ENCODE results near the gene POLR2H. TPM values are rescaled to one million over a fixed set of nuclear protein-coding genes. Genes with fewer than 3 reads are reported as not detected.

POLR2H gene
- total and polyA plus RNA-seq, 4 donors, result 46.4 to 139 (median 82.4) TPM

DNA sequence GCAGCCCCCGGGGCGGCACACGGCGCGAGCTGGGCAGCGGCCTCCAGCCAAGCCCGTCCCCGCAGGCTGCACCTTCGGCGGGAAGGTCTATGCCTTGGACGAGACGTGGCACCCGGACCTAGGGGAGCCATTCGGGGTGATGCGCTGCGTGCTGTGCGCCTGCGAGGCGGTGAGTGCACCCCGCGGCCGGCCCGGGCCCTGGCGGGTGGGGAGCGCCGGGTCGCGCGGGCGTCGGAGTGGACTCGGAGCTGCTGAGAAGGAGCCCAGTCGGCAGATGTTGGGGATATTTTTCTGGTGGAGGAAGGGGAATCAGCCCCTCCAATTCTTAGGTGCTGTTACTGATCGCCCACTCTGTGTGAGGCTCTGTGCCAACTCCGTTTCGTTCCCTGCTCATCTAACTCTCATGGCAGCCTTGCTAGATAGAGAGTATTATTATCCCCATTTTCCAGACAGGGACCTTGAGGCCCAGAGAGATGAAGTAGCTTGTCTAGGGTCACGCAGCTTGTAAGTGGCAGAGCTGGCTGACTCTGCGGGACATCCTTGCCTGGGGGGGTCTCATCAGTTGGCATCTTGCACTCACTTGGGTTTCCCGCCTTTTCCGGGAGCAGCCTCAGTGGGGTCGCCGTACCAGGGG, 19.2 kb downstream of the POLR2H start:
- H3K27ac ChIP-seq (ENCODE audit: low read depth in 1 of 2, low read length in 1 of 2), result no peak overlapping the region
- H3K4me3 ChIP-seq, result peak overlapping the region; percentile 25
- TF ChIP-seq, protein P1, sequence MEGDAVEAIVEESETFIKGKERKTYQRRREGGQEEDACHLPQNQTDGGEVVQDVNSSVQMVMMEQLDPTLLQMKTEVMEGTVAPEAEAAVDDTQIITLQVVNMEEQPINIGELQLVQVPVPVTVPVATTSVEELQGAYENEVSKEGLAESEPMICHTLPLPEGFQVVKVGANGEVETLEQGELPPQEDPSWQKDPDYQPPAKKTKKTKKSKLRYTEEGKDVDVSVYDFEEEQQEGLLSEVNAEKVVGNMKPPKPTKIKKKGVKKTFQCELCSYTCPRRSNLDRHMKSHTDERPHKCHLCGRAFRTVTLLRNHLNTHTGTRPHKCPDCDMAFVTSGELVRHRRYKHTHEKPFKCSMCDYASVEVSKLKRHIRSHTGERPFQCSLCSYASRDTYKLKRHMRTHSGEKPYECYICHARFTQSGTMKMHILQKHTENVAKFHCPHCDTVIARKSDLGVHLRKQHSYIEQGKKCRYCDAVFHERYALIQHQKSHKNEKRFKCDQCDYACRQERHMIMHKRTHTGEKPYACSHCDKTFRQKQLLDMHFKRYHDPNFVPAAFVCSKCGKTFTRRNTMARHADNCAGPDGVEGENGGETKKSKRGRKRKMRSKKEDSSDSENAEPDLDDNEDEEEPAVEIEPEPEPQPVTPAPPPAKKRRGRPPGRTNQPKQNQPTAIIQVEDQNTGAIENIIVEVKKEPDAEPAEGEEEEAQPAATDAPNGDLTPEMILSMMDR (IDR thresholded peaks at IDR 0.05; ENCODE audit: control extremely low read depth, extremely low read depth), result no peak
- no peak for ATAC-seq (ENCODE audit: insufficient read depth, low FRiP score)
- DNase-seq, result no peak
- peaks cover 0 to 37% (median 2%) of the 10 kb centered on the region in 5 donors for H3K4me1 ChIP-seq (ENCODE audit: control insufficient read depth in 5 of 5, insufficient read depth in 5 of 5, low read length in 5 of 5)
- H3K9ac ChIP-seq (ENCODE audit: insufficient read depth in 1 of 2, low read length in 2 of 2), result peak overlapping the region in 1 of 2 donors; percentile 49
- WGBS, 2 donors, result 2% methylated on average over 39 to 42 of the region's 42 CpGs
- H3K9me3 ChIP-seq (ENCODE audit: control insufficient read depth in 4 of 4, insufficient read depth in 3 of 4, low read length in 3 of 4), result peaks cover 0 to 5% (median 0%) of the 10 kb centered on the region in 4 donors
- H3K27me3 ChIP-seq (ENCODE audit: control insufficient read depth in 3 of 3, insufficient read depth in 3 of 3, low read length in 2 of 3), result peaks cover 0 to 19% (median 5%) of the 10 kb centered on the region in 3 donors
- no peaks in the 10 kb centered on the region for H3K36me3 ChIP-seq (ENCODE audit: control insufficient read depth in 4 of 4, insufficient read depth in 4 of 4, low read length in 4 of 4)

DNA sequence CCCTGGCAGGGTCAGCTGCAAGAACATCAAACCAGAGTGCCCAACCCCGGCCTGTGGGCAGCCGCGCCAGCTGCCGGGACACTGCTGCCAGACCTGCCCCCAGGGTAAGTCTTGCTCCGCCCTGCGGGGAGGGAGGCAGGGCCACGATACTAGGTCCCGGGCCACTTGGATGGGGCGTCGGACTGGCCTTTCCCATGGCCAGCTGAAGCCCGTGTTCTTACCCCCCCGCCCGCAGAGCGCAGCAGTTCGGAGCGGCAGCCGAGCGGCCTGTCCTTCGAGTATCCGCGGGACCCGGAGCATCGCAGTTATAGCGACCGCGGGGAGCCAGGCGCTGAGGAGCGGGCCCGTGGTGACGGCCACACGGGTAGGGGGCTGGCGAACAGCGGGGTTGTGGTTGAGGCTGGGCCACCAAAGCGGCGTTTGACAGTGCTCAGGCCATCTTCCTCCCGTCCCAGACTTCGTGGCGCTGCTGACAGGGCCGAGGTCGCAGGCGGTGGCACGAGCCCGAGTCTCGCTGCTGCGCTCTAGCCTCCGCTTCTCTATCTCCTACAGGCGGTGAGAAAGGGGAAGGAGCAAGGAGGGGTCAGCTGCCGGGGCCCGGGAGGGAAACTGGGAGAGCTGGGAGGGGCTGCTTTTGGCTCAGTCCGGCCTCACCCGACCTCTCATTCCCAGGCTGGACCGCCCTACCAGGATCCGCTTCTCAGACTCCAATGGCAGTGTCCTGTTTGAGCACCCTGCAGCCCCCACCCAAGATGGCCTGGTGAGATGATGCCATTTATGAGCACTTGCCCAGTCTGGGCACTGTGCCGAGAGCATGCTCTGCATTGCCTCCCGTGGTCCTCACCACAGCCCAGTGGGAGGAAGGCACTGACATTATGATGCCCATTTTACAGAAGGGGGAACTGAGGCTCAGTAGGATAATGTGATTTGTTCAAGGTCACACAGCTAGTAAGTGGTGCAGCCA, 20.0 kb downstream of the POLR2H start:
- H3K36me3 ChIP-seq (ENCODE audit: control insufficient read depth in 4 of 4, insufficient read depth in 4 of 4, low read length in 4 of 4), result no peaks in the 10 kb centered on the region
- no peak for ATAC-seq (ENCODE audit: insufficient read depth, low FRiP score)
- H3K9ac ChIP-seq (ENCODE audit: insufficient read depth in 1 of 2, low read length in 2 of 2), result no peak overlapping the region
- peak; percentile 46 to 68 (median 53) for DNase-seq
- H3K4me3 ChIP-seq, result no peak overlapping the region
- H3K4me1 ChIP-seq (ENCODE audit: control insufficient read depth in 5 of 5, insufficient read depth in 5 of 5, low read length in 5 of 5), result peaks cover 0 to 37% (median 2%) of the 10 kb centered on the region in 5 donors
- H3K27ac ChIP-seq (ENCODE audit: low read depth in 1 of 2, low read length in 1 of 2), result no peak overlapping the region
- 8 to 9% methylated on average over 44 to 55 of the region's 55 CpGs for WGBS, 2 donors
- H3K9me3 ChIP-seq (ENCODE audit: control insufficient read depth in 4 of 4, insufficient read depth in 3 of 4, low read length in 3 of 4), result peaks cover 0 to 5% (median 0%) of the 10 kb centered on the region in 4 donors
- H3K27me3 ChIP-seq (ENCODE audit: control insufficient read depth in 3 of 3, insufficient read depth in 3 of 3, low read length in 2 of 3), result peaks cover 3 to 19% (median 5%) of the 10 kb centered on the region in 3 donors
- TF ChIP-seq, protein P1 (IDR thresholded peaks at IDR 0.05; ENCODE audit: control extremely low read depth, extremely low read depth), result no peak

DNA sequence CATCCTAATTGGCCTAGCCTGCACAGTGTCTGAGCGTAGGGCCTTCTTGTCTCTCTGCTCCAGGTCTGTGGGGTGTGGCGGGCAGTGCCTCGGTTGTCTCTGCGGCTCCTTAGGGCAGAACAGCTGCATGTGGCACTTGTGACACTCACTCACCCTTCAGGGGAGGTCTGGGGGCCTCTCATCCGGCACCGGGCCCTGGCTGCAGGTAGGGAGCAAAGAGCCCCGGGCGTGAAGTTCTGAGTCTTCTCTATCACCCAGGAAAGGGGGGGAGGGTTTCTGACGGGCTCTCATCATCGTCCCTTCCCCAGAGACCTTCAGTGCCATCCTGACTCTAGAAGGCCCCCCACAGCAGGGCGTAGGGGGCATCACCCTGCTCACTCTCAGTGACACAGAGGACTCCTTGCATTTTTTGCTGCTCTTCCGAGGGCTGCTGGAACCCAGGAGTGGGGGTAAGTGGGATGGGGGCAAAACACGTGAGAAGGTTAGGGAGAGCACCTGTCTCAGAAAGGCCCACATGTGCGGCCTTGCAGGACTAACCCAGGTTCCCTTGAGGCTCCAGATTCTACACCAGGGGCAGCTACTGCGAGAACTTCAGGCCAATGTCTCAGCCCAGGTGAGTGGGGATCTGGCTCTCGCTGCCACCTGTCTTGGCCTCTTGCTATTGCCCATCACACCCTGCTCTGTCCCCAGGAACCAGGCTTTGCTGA, 21.0 kb downstream of the POLR2H start:
- Histone ChIP-seq H3K27me3 (ENCODE audit: control insufficient read depth in 3 of 3, insufficient read depth in 3 of 3, low read length in 2 of 3) (peaks cover 3 to 19% (median 5%) of the 10 kb centered on the region in 3 donors), H3K4me3 (no peak overlapping the region), H3K36me3 (ENCODE audit: control insufficient read depth in 4 of 4, insufficient read depth in 4 of 4, low read length in 4 of 4) (no peaks in the 10 kb centered on the region), H3K9me3 (ENCODE audit: control insufficient read depth in 4 of 4, insufficient read depth in 3 of 4, low read length in 3 of 4) (peaks cover 0 to 5% (median 0%) of the 10 kb centered on the region in 4 donors), H3K4me1 (ENCODE audit: control insufficient read depth in 5 of 5, insufficient read depth in 5 of 5, low read length in 5 of 5) (peaks cover 0 to 36% (median 2%) of the 10 kb centered on the region in 5 donors), H3K27ac (ENCODE audit: low read depth in 1 of 2, low read length in 1 of 2) (no peak overlapping the region), H3K9ac (ENCODE audit: insufficient read depth in 1 of 2, low read length in 2 of 2) (no peak overlapping the region)
- DNase-seq (no peak), ATAC-seq (ENCODE audit: insufficient read depth, low FRiP score) (no peak)
- TF ChIP-seq, protein P1 (IDR thresholded peaks at IDR 0.05; ENCODE audit: control extremely low read depth, extremely low read depth), result no peak
- WGBS, 2 donors, result 88 to 92% methylated on average over 16 of the region's 16 CpGs
